MM.1S (cell line): ENCODE measurements around the gene E2F7.

ENCODE experiments used
- DNase-seq: peaks from one replicate; pipeline ENCODE4 v3.0.0-alpha.2; 2015
- H2AFZ ChIP-seq: fragments of 300-600 bp; sonication (generic); 2 replicates; pipeline ENCODE4 v1.6.0; 2016; ENCODE audit warnings: antibody characterized with exemption, low read length
- H3F3A ChIP-seq: fragments of 300-600 bp; sonication (generic); 2 replicates; pipeline ENCODE4 v1.6.1; 2016; ENCODE audit warnings: mild to moderate bottlenecking, antibody characterized with exemption, low read length, moderate library complexity, mixed read lengths; ENCODE audit not compliant: insufficient read depth
- H3K27ac ChIP-seq: fragments of 300-600 bp; sonication (generic); 2 replicates; pipeline ENCODE4 v1.5.1; 2016; ENCODE audit warnings: mild to moderate bottlenecking, low read length
- H3K27me3 ChIP-seq: fragments of 300-600 bp; sonication (generic); replicated peaks from 2 replicates; pipeline ENCODE4 v1.6.0; 2016; ENCODE audit warnings: low read length; ENCODE audit not compliant: insufficient read depth
- H3K36me3 ChIP-seq: fragments of 300-600 bp; sonication (generic); replicated peaks from 2 replicates; pipeline ENCODE4 v1.6.1; 2016; ENCODE audit warnings: mild to moderate bottlenecking, low read length, mixed read lengths; ENCODE audit not compliant: insufficient read depth
- H3K4me1 ChIP-seq: fragments of 300-600 bp; sonication (generic); 2 replicates; pipeline ENCODE4 v1.6.1; 2016; ENCODE audit warnings: low read length, mixed read lengths
- H3K4me2 ChIP-seq: fragments of 300-600 bp; sonication (generic); 2 replicates; pipeline ENCODE4 v1.6.0; 2016; ENCODE audit warnings: low read depth, low read length
- H3K4me3 ChIP-seq: fragments of 300-600 bp; sonication (generic); 2 replicates; pipeline ENCODE4 v1.5.1; 2016; ENCODE audit warnings: low read length, mixed read lengths
- H3K79me2 ChIP-seq: fragments of 300-600 bp; sonication (generic); 2 replicates; pipeline ENCODE4 v1.6.1; 2016; ENCODE audit warnings: mixed run types, low read length, mixed read lengths
- H3K9ac ChIP-seq: fragments of 300-600 bp; sonication (generic); 2 replicates; pipeline ENCODE4 v1.6.1; 2016; ENCODE audit warnings: low read length, mixed read lengths
- H3K9me2 ChIP-seq: fragments of 300-600 bp; sonication (generic); replicated peaks from 2 replicates; pipeline ENCODE4 v1.6.1; 2016; ENCODE audit warnings: mild to moderate bottlenecking, low read length, mixed read lengths; ENCODE audit not compliant: insufficient read depth
- H3K9me3 ChIP-seq: fragments of 300-600 bp; sonication (generic); replicated peaks from 2 replicates; pipeline ENCODE4 v1.6.1; 2016; ENCODE audit warnings: mild to moderate bottlenecking, low read length, mixed read lengths; ENCODE audit not compliant: insufficient read depth
- H4K20me1 ChIP-seq: fragments of 300-600 bp; sonication (generic); 2 replicates; pipeline ENCODE4 v1.6.1; 2016; ENCODE audit warnings: mild to moderate bottlenecking, low read length, moderate library complexity, mixed read lengths; ENCODE audit not compliant: insufficient read depth
- EZH2 ChIP-seq: fragments of 300-600 bp; sonication (generic); optimal IDR thresholded peaks from 2 replicates; pipeline ENCODE3; 2017; ENCODE audit warnings: low read depth, mild to moderate bottlenecking, antibody characterized with exemption, low read length, mixed read lengths
- EZH2phosphoT487 ChIP-seq: fragments of 300-600 bp; sonication (generic); IDR thresholded peaks from 2 replicates; pipeline ENCODE4 v1.6.1; 2018; ENCODE audit warnings: antibody characterized with exemption, low read length
- TF ChIP-seq, protein P1 (sequence below): fragments of 300-600 bp; sonication (generic); IDR thresholded peaks from 2 replicates; pipeline ENCODE4 v1.5.1; 2016; ENCODE audit warnings: antibody characterized with exemption, low read length, mixed read lengths

The E2F7 gene

DNA sequence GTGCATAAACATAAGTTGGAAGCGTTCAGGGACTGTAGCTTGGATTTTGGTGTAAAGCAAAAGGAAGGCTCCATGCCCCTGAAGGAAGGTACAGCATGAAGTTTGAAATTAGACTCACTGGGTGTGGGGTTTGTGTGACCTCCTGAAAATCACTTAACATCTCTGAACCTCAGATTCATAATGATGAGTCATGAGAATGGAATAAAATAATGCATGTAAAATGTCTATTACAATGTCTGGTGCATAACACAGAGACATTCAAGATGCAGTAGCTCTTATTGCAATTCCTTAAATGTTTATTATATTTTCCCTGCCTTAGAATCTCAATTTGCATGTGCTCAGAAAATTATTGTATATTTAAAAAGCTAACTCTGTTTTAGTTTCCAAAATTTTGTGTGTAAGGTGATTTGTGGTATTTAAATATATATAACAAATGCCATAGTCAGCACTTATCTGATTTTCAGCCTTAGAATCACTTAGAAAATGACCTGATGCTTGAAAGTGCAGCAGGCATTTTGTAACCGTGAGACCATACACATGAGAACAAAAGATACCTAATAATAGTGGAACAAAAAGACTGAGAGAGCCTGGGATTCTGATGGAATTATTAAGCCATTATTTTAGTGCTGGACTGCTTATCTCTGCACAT lies 66.3 kb downstream of the E2F7 start:
- DNase-seq = no peak
- Histone ChIP-seq H2AFZ (no peak overlapping the region), H3K9ac (no peak overlapping the region), H3F3A (no peaks in the 10 kb centered on the region), H3K27me3 (no peaks in the 10 kb centered on the region), H3K4me1 (no peaks in the 10 kb centered on the region), H3K9me3 (no peaks in the 10 kb centered on the region), H3K79me2 (no peaks in the 10 kb centered on the region), H3K9me2 (no peaks in the 10 kb centered on the region), H4K20me1 (no peaks in the 10 kb centered on the region), H3K4me2 (no peak overlapping the region), H3K36me3 (no peaks in the 10 kb centered on the region), H3K27ac (no peak overlapping the region), H3K4me3 (no peak overlapping the region)
- TF ChIP-seq EZH2 (no peak), EZH2phosphoT487 (no peak)
- TF ChIP-seq, protein P1, sequence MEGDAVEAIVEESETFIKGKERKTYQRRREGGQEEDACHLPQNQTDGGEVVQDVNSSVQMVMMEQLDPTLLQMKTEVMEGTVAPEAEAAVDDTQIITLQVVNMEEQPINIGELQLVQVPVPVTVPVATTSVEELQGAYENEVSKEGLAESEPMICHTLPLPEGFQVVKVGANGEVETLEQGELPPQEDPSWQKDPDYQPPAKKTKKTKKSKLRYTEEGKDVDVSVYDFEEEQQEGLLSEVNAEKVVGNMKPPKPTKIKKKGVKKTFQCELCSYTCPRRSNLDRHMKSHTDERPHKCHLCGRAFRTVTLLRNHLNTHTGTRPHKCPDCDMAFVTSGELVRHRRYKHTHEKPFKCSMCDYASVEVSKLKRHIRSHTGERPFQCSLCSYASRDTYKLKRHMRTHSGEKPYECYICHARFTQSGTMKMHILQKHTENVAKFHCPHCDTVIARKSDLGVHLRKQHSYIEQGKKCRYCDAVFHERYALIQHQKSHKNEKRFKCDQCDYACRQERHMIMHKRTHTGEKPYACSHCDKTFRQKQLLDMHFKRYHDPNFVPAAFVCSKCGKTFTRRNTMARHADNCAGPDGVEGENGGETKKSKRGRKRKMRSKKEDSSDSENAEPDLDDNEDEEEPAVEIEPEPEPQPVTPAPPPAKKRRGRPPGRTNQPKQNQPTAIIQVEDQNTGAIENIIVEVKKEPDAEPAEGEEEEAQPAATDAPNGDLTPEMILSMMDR = no peak

DNA sequence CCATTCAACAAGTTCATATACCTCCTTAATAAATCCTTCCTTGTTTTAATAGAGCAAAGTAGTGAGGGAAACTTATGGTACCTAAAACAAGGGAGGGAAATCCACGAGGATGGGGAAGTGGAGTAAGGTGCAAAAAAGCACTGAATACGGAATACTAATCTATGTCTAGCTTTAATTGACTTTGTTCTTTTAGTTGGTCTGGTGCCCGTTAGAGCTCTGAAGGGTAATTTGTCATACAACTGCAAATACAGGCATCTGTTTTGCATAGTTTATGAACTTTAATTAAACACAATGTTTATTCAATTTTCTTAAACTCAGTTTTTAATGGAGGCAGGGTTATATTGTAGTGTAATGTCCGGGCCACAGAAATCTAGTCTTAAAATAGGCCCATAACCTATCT lies 67.0 kb downstream of the E2F7 start:
- DNase-seq = no peak
- TF ChIP-seq EZH2phosphoT487 (no peak), EZH2 (no peak)
- TF ChIP-seq, protein P1 = no peak
- H3K27ac ChIP-seq = no peak overlapping the region

DNA sequence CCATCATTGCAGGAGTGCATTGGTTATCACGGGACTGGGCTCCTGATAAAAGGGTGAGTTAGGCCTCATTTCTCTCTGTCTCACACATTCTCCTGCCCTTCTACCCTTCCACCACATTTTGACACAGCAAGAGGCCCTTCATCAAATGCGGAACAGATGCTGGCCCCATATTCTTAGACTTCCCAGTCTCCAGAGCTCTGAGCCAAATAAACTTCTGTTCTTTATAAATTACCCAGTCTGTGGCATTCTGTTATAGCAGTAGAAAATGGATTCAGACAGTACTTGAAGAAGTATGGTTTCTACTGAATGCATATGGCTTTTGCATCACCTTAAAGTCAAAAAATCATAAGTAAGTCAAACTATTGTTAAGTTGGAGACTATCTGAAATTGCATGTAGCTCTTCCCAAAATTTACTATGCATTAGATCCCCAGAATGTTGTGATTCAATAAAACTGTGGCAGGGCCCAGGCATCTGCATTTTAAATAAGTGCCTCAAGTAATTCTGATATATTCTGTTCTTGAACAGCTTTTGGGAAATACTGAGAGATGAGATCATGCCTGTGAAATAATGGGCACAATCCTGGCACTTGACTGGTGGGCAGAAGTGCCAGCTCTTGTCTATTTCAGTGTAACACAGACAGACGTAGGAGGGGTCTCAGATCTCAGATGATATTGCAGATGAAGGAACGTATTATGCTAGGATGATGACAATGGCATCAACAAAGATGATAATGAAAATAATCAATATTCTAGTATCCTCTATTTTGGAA lies 68.2 kb downstream of the E2F7 start:
- DNase-seq = no peak
- no peaks in the 10 kb centered on the region for H3K79me2 ChIP-seq
- no peaks in the 10 kb centered on the region for H3K36me3 ChIP-seq
- TF ChIP-seq, protein P1 = no peak
- TF ChIP-seq EZH2 = no peak
- no peak for TF ChIP-seq EZH2phosphoT487
- no peaks in the 10 kb centered on the region for H3K27me3 ChIP-seq
- no peaks in the 10 kb centered on the region for H3K9me2 ChIP-seq
- H3K4me1 ChIP-seq = no peaks in the 10 kb centered on the region
- H3K9ac ChIP-seq = no peak overlapping the region
- no peaks in the 10 kb centered on the region for H3F3A ChIP-seq
- H3K4me2 ChIP-seq = no peak overlapping the region
- H4K20me1 ChIP-seq = no peaks in the 10 kb centered on the region
- no peak overlapping the region for H3K4me3 ChIP-seq
- no peak overlapping the region for H2AFZ ChIP-seq
- no peaks in the 10 kb centered on the region for H3K9me3 ChIP-seq
- H3K27ac ChIP-seq = no peak overlapping the region

More for the DNA sequence above, 67.0 kb downstream of the E2F7 start:
- no peaks in the 10 kb centered on the region for H4K20me1 ChIP-seq
- H3F3A ChIP-seq = no peaks in the 10 kb centered on the region
- no peaks in the 10 kb centered on the region for H3K4me1 ChIP-seq
- H3K9me2 ChIP-seq = no peaks in the 10 kb centered on the region
- H3K27me3 ChIP-seq = no peaks in the 10 kb centered on the region
- H3K36me3 ChIP-seq = no peaks in the 10 kb centered on the region
- H3K79me2 ChIP-seq = no peaks in the 10 kb centered on the region
- no peak overlapping the region for H3K4me2 ChIP-seq
- H3K9ac ChIP-seq = no peak overlapping the region
- no peak overlapping the region for H2AFZ ChIP-seq
- H3K9me3 ChIP-seq = no peaks in the 10 kb centered on the region
- H3K4me3 ChIP-seq = no peak overlapping the region
